ENCODE data around the gene OR13H1. TPM values are rescaled to one million over a fixed set of nuclear protein-coding genes. Genes with fewer than 3 reads are reported as not detected.

OR13H1 gene
- total RNA-seq, 1 experiment from 2014 or later, result not detected

DNA sequence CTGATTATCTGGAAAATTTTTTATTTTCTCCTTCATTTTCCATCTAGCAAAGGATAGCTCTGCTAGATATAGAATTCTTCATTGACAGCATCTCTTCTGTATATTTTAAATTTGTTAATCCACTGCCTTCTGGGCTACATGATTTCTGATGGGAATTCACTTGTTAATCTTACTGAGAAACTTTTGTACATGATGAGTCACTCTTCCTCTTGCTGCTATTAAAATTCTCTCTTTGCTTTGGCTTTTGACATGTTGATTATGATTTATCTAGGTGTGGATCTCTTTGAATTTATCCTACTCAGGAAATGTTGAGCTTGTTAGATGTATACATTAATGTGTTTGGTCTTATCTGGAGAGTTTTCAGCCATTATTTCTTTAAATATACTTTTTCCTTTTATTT, 27.5 kb downstream of the OR13H1 start:
- Histone ChIP-seq H2BK15ac (ENCODE audit: low read depth, low read length) (no peak overlapping the region), H3T11ph (ENCODE audit: low read length) (no peak overlapping the region), H4K8ac (replicated peaks; ENCODE audit: insufficient read length, low read depth, low read length) (no peak overlapping the region), H3K4ac (ENCODE audit: low read depth, low read length) (no peak overlapping the region), H2BK5ac (ENCODE audit: insufficient read length, low read length) (no peak overlapping the region), H3K14ac (ENCODE audit: insufficient read depth, low read length) (no peak overlapping the region), H3K4me1 (ENCODE audit: insufficient read depth, low read length) (no peaks in the 10 kb centered on the region; the same call in 1 of the 2 replicates), H3K23me2 (ENCODE audit: insufficient read length, low read depth, low read length, poor library complexity, severe bottlenecking) (no peaks in the 10 kb centered on the region), H4K5ac (ENCODE audit: insufficient read length, low read depth, low read length) (no peak overlapping the region), H2BK120ac (ENCODE audit: low read depth, low read length, poor library complexity, severe bottlenecking) (no peak overlapping the region), H3K79me2 (ENCODE audit: insufficient read depth, low read length) (peaks cover 5% of the 10 kb centered on the region; the same call in 1 of the 2 replicates), H2AK5ac (ENCODE audit: insufficient read length, low read length) (no peak overlapping the region), H3K27me3 (ENCODE audit: insufficient read depth, low read length) (no peaks in the 10 kb centered on the region), H3K4me2 (ENCODE audit: insufficient read depth, insufficient read length, low read length) (no peak overlapping the region), H3K27ac (ENCODE audit: insufficient read length, low read depth, low read length) (no peak overlapping the region), H3K9me3 (ENCODE audit: control insufficient read depth, low read depth, low read length) (no peaks in the 10 kb centered on the region), H2BK12ac (ENCODE audit: insufficient read length, low read depth, low read length) (no peak overlapping the region), H3K79me1 (ENCODE audit: insufficient read depth, low read depth, low read length, poor library complexity, severe bottlenecking) (no peaks in the 10 kb centered on the region), H3K18ac (ENCODE audit: insufficient read length, low read depth, low read length) (no peak overlapping the region), H3K56ac (ENCODE audit: insufficient read length, low read depth, low read length) (no peak overlapping the region), H3K23ac (ENCODE audit: insufficient read length, low read depth, low read length) (no peak overlapping the region), H2BK20ac (ENCODE audit: low read depth, low read length, poor library complexity, severe bottlenecking) (no peak overlapping the region), H2AFZ (ENCODE audit: low read length) (no peak overlapping the region), H4K20me1 (ENCODE audit: control insufficient read depth, insufficient read depth, insufficient read length) (no peaks in the 10 kb centered on the region), H3K9ac (ENCODE audit: extremely low read depth, insufficient read length, low read length) (no peak overlapping the region), H4K91ac (ENCODE audit: insufficient read length, low read depth, low read length) (no peak overlapping the region)
- Mint-ChIP-seq H3K27me3 (ENCODE audit: low read depth) (no peaks in the 10 kb centered on the region), H3K4me1 (peaks cover 21 to 33% of the 10 kb centered on the region in 2 experiments), H3K4me3 (no peak overlapping the region), H3K36me3 (ENCODE audit: insufficient read depth in 1 of 3, low read depth in 3 of 3) (peaks cover 0 to 12% (median 2%) of the 10 kb centered on the region in 3 experiments; a peak in 3 of 7 replicates), H3K27ac (no peak overlapping the region), H3K9me3 (no peaks in the 10 kb centered on the region; a peak in 1 of 5 replicates)
- no peak for TF ChIP-seq CTCF (conservative IDR thresholded peaks at IDR 0.05)
- DNase-seq, result no peak
